ENCODE results near the gene TNS3.
"Not testable (repeated sequence)": the region's sequence is repeated elsewhere in the genome, so short reads cannot be mapped to it uniquely, and the experiment has no call there.

TNS3 gene

DNA sequence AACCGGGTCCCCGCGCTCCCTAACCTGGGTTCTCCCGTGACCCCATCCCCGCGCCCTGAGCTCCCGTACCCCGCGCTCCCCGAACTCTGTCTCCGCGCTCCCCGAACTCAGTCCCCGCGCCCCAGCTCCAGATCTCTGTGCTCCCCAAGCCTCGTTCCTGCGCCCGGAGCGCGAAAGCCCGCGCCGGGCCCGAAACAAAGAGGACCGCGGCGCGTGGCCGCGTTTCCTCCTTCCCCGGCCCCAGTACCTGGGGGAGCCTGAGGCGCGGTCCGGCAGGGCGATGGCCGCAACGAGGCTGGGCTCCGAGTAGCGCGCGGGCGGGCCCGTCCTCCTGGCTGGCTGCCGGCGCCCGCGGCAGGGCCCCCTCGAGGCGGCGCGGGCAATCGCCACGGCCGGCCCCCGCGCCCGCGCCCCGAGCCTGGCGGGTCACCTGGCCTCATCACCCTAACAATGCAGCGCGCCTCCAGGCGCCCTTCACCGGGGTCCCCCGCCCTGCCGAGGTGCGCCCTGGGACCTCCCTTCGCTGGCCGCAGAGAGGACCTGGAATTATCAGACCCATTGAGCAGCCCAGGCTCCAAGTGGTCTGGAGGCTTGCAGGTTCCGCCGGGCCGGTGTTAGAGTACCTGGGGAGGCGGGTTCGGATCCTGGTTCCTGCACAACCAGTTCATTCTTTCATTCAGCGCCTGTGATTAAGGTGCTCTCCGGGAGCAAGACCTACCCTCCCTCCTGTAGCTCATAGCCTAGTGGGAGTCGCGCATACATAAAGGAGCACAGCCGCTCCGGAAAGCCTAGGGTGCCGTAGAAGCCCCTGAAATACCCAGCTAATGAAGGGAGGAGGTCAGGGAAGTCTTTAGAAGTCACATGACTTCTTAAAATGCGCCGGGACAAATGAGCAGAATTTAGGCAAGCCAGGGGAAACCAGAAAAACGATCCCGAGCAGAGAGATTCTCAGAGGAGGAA lies at the start of gene TNS3:
TNS3 (minus strand) TSS at position 308 of the 960 bp plus-strand sequence. CDS start 142,475 bp downstream, outside the sequence.
- DNase-seq (ENCODE audit: low spot score) = no peak

DNA sequence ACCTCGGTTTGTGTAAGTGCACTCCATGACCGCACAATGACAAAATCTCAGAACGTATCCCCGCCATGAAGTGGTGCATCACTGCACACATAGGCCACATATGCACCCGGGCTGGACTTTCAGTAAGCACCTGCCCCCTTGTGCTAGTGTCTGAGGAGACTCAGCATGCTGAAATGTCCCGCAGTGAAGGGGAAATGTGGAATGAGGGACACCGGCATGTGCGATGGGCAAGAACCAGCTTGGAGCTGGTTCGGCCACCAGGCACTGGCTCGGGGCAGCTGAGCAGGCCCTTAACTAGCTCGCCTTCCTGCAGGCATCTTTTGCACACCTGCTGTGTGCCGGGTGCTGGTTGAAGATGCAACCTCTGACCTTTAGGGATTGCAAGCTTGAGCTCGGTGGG lies 49.8 kb upstream of the TNS3 start:
- DNase-seq (ENCODE audit: low spot score) = no peak

DNA sequence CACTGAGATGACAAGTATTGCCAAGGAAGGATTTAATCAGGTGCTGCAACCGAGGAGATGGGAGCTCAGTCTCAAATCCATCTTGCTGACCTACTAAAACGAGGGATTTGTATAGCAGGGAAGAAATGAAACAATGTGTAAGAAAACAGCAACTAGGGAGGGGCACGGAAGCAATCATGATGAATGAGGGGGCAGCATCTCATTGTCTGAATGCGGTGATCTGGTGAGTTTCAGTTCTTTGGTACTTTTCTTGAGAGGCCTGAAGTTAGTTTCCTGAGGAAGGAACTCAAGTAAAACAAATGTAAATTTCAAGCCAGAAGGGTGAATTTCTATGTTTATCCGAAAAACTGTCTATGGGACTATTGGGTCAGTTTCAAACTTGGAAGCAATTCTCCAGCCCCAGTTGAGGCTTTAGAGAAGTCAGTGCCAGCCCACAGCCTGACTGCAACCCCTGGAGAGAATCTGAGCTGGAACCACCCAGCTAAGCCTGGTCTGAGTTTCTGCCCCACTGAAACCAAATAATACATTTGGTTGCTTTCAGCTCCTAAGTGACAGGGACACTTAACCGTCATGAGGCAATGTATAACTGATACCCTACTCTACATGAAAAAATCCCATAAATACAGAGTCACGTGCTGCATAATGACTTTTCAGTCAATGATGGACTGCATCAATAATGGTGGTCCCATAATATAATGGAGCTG lies 45.8 kb upstream of the TNS3 start:
- no peak for DNase-seq (ENCODE audit: low spot score)

DNA sequence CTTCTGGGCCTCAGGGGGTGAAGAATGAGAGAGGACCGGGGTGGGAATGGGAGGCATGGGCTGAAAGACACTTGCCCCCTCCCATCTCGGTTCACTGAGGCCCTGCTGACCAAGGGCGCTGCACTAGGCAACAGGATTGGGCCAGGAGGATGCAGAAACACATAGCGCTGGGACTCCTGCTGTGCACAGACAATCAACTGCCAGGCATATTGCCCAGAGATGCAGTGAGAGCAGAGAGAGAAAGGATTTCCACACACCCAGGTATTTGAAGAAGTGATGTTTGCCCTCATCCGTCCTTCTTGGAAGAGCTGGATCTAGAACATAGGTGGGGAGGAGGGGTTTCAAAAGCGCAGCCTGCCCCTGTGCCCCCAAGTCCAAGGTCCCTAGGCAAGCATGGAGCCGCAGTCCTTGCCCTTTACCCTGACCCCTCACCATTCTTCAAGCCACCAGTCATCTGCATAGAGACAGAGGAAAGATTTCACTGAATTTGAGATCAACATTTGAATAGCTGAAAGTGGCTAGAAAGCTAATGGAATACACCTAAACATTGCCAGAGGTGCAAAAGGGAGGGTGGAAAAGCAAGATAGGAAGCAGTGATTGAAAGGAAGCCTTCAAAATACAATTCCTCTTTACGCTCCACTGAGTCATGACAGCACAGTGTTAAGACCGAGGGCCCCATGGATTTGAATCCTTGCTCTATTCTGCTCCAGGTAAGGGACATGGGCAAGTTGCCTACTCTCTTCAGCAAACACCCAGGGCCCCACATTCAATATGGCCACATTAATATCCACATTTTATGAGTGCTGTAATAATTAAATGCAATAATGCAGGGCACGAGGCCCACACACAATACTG lies 44.2 kb upstream of the TNS3 start:
- DNase-seq (ENCODE audit: low spot score) = no peak

DNA sequence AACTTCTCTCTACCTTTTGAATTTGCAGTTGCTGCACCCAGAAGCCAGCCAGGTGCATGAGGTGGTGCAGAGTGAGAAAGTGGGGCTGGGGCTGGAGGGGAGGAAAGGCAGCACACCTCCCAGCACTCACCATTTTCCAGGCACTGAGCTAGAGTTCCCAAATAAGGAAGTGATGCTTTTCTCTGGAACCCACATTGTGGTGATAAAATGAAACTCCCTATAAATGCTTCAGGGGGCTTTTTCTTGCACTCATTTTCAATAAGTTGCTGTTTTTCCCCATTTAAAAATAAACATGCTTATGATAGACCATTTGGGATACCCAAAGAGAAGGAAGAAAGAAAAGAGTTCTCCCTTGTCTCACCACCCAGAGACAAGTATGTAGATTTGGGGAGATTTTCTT lies 42.8 kb upstream of the TNS3 start:
- no peak for DNase-seq (ENCODE audit: low spot score)

DNA sequence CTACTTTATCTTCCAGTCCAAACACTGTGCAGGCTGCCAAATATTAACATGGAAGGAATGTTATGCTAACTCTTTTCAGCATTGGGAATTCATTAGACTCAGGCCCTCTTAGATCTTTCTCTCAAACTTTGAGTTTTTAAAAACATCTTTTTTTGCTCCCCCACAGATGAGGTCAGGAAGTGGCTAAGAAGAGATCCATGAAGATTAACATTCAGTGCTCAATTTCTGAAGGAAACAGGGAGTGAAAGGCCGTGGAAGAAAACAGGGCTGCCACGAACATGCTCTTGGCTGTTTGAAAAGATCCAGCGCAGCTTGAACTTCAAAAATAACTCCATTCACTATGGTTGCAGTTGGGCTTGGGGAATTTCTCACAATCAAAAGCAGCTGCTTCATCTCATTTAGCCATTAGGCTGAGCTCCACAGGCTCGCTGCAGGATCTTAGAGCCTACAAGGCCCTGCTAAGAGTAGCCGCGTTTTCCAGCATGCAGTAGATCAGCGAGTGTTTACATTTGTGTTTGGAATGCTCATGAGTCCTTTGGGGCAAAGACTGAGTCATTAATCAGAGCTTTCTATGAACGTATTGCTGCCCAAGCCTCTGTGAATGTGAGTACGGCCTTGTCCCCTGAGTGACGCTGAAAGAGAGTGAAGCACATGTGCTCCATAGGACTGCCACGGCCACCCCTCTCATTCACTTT lies 41.2 kb upstream of the TNS3 start:
- no peak for DNase-seq (ENCODE audit: low spot score)

DNA sequence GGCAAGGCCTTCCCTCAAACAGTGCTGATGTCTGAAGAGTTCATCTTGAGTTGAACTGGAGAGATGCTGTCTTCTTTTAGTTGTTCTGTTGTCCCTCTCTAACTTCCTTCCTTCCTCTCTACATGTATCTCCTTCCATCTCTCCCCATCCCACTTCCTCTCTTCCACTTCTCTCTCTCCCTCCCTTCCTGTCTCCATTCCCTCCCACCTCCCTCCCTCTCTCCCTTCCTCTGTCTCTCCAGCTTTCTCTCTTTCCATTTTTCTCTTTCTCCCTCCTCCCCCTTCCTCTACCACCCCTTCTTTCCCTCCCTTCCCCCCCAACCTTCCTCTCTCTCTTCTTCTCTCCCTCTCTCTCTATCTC lies 40.7 kb upstream of the TNS3 start:
- DNase-seq (ENCODE audit: low spot score) = no peak

DNA sequence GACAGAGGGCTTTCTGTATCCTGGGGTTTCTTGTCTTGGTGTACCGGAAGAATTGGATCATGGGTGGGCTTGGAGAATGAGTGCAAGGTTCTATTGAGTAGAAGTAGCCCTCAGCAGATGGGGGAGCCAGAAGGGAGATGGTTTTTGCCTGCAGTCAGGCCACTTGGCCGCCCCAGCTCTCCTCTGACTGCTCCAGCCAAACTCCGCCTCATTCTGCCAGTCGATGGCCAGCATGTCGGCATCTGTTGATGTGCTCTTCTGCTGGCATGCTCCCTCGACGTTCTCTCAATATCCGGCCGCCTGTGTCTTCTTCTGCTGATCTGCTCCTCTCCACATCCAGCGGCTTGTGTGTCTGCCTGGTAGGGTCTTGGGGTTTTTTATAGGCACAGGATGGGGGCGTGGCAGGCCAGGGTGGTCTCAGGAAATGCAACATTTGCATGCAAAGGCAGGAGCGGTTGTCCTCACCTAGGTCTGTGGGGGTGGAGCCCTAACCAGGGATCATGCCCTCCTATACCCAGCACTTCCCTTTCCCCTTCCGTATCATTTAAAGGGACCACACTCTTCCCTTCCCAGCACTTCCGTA lies 40.2 kb upstream of the TNS3 start:
- no peak for DNase-seq (ENCODE audit: low spot score)

DNA sequence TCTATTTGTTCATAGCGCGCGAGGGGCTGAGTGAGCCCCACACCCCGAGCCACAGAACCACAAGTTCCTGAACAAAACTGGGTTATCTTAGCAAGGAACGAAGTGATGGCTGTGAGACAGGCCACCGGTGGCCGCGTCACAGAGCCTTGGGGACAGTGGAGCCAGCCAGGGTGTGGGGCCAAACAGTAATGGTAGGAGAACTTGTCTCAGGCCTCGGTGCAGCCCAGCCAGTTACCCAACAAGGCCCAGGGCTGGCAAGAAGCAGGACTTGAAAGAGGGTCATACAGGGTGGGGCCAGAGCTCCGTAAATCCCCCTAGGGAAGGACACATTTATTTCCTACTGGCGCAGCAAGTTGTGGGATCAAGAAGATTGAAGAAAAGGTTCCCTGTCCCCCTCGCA lies 39.4 kb upstream of the TNS3 start:
- DNase-seq (ENCODE audit: low spot score) = no peak

DNA sequence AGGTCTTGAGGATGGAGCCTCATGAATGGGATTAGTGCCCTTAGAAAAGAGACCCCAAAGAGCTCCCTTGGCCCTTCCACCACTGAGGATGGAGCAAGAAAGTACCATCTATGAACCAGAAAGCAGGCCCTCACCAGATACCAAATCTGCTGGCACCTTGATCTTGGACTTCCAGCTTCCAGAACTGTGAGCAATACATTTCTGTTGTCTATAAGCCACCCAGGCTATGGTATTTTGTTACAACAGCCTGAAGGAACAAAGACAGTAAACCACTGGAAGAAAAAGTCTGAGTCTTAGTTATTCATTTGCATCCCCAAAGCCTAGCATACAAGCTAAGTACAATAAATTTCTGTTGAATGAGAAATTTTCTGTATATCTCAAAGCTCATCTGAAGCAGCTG lies 37.9 kb upstream of the TNS3 start:
- no peak for DNase-seq (ENCODE audit: low spot score)

DNA sequence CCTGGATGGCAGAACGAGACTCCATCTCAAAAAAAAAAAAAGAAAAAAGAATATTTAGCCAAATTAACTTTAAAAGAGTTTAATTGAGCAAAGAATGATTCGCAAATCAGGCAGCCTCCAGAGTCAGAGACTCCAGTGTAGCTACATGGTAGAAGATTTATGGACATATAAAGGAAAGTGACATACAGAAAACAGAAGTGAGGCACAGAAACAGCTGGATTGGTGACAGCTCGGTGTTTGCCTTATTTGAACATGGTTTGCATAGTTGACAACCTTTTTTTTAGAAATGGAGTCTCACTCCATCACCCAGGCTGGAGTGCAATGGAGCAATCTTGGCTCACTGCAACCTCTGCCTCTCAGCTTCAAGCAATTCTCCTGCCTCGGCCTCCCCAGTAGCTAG lies 35.2 kb upstream of the TNS3 start:
- DNase-seq (ENCODE audit: low spot score) = no peak

DNA sequence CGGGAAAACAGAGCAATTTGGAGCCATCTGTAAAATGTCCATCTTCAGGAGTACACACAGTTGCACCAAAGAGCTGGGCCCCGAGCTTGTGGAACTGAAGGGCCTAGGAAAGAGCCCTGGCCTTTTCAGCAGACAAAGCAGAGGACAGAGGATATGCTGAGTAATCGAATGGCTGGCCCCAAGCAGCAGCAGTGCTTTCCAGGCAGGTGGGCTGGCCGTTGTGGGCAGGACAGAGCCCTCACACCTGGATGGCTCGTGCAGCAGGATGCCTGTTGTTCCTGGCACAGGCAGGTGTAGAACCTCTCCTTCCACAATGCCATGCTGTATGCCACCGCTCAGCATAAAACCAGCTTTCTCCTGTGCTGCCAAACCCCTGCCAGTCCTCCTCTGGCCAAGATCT lies 32.5 kb upstream of the TNS3 start:
- DNase-seq (ENCODE audit: low spot score) = no peak

DNA sequence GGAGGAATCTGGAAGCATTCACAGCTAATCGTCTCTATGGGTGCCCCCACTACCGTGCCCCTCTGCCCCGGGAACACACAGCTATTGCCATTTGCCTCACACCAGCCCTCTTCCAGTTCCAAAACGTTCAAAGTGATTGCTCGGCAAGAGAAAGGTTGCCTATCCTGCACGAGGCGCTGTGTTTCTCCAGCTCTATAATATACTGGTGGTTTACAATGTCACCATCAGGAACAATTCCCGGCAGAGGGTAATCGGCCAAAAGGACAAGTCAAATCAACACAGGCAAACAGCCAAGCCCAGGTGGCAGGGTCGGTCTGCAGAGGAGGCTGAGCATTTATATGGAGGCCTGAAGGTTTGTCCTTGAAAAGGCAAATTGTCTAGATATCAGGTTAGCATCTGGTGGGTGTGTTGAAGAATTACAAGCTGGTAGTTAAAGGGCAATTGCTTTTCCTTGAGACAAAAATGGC lies 29.2 kb upstream of the TNS3 start:
- DNase-seq (ENCODE audit: low spot score) = no peak

DNA sequence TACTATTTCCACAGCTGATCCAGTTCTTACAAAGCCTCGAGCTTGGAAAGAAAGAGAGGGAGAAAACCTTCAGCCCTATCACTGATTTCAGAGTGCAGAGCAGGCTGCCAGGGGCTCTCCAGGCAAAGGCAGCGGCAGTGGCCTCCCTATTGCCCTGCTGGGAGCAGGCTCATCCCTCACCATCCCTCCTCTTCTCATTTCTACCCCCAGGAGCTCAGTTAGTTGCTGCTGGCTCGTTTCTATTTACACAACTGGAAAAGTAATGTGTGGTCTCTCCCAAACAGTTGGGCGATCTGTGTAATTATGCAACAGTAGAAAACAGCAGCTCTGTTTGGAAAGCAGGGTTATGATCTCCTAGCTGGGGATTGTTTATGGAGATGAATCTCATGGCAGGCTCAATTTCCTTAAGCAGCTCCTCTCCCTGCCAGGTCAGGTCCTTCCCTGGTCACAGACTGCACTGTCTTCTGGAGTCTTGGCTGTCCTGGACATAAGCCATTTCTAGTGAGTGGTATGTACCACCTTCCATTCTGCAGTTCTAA lies 28.7 kb upstream of the TNS3 start:
- no peak for DNase-seq (ENCODE audit: low spot score)

DNA sequence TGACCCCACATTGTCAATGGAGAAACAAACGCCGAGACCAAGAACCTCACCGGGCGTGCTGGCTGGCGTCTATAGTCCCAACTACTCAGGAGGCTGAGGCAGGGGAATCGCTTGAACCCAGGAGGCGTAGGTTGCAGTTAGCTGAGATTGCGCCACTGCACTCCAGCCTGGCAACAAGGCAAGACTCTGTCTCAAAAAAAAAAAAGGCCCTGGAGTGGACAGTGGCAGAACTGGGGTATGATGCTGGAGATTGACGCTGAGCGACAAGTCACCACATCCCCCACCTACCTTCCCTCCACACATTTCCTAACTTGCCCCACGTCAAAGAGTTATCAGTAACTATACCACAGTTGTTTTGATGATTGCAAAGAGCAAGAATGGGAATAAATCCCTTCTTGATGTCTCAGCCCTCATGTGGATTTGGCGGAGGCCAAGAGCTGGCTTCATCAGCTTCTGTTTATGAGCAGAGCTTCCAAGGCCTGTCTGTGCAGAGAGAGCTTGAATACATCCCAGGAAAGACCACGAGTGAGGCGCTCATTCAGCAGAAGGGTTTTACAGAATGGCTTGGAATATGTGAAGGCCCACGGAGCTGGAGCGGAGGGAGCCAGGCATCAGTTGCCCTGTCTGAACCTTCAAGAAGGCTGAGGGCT lies 28.0 kb upstream of the TNS3 start:
- DNase-seq (ENCODE audit: low spot score) = no peak

DNA sequence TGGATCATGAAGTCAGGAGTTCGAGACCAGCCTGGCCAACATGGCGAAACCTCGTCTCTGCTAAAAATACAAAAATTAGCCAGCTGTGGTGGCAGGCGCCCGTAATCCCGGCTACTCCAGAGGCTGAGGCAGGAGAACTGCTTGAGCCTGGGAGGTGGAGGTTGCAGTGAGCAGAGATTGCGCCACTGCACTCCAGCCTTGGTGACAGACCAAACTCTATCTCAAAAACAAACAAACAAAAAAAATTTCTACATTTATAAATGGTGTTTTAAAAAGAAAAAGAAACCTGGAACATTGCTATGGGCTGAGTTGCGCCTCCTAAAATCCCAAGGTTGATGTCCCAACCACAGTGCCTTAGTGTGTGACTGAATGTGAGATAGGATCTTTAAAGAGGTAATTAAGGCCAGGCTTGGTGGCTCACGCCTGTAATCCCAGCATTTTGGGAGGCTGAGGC lies 24.7 kb upstream of the TNS3 start:
- not testable (repeated sequence) for DNase-seq (ENCODE audit: low spot score)

DNA sequence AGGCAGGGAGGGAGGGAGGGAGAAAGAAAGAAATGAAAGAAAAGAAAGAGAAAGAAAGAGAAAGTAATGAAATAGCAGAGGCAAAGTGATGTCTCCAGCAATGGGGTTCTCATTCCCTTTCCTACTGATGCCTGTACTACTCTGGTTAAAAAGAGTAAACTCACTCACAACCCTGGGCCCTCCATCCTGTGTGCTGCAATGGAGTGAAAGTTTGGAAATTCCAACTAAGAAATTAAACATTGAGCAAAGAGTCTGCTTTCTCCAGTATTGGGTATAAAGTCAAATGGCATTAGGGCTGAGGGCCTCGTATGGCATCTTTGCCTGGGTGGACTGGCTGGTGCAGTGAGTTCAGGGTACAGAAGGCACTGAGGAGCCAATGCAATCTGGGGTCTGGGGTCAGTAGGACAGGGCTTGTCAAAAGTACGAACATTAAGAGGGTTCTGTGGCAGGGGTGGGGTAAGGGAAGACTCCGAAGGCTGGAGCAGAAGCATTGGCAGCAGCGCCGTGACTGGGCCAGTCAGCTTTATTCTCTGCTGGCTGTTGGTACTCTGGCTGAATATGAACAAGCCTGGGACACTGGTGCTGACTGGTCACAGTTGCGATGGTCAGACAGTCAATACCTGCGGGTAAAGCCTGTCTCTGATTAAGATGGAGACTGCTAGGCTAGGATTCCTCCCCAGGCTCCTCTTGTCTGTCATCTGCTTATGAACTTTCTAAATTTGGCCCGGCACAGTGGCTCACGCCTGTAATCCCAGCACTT lies 24.1 kb upstream of the TNS3 start:
- DNase-seq (ENCODE audit: low spot score) = no peak

DNA sequence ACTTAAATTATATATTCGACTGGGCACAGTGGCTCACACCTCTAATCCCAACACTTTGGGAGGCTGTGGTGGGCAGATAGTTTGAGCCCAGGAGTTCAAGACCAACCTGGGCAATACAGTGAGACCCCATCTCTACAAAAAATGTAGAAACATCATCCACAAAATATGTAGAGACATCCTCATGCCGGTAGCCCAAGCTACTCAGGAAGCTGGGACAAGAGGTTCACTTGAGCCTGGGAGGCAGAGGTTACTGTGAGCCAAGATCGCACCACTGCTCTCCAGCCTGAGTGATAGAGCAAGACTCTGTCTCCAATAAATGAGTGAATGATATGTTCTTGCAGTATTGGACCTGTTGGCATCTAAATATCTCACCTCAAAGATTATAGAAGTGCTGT lies 22.6 kb upstream of the TNS3 start:
- DNase-seq (ENCODE audit: low spot score) = no peak

DNA sequence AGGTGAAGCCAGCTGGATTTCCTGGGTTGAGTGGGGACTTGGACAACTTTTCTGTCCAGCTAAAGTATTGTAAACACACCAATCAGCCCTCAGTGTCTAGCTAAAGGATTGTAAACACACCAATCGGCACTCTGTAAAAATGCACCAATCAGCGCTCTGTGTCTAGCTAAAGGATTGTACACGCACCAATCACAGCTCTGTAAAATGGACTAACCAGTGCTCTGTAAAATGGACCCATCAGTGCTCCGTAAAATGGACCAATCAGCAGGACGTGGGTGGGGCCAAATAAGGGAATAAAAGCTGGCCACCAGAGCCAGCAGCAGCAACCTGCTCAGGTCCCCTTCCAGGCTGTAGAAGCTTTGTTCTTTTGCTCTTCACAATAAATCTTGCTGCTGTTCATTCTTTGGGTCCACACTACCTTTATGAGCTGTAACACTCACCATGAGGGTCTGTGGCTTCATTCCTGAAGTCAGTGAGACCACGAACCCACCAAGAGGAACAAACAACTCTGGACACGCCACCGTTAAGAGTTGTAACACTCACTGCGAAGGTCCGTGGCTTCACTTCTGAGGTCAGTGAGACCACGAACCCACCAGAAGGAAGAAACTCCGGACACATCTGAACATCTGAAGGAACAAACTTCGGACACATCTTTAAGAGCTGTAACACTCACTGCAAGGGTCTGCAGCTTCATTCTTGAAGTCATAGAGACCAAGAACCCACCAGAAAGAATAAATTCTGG lies 21.8 kb upstream of the TNS3 start:
- not testable (repeated sequence) for DNase-seq (ENCODE audit: low spot score)

Data from kidney capillary endothelial cell (primary cell).